Fibroblast of skin of back (primary cell): Measurements from ENCODE around the gene TMEM37.

ENCODE experiments used
- DNase-seq: peaks from one replicate; pipeline ENCODE4 v3.0.0-alpha.2; 2013

The TMEM37 gene

DNA sequence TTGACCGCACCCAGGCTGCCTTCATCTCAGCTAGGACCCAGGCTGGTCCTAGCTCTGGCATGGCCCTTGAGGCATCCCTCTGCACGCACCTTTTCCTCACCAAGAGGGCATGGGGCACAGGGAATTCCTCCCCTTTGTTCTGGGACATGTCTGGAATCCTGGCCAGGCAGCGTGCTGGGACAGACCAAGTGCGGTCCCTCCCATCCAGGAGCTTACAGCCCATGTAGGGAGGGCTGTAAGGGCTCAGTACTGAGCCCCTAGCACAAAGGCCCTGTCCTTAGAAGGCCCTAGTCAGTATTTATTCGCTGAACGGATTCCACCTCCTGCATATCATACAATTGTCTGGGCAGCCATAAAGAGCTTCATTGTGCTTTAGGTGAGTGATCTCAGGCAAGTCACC is 3.0 kb downstream of the TMEM37 start:
- DNase-seq, result no peak

- DNase-seq, result no peak
Measured at GRCh38 chr2:119435081-119435952, 3.7 kb downstream of the TMEM37 start.

- DNase-seq, result no peak
Measured at GRCh38 chr2:119435953-119436297, 4.3 kb downstream of the TMEM37 start.

GRCh38 chr2:119436993-119437772 is 5.5 kb downstream of the TMEM37 start:
- DNase-seq, result no peak

DNA sequence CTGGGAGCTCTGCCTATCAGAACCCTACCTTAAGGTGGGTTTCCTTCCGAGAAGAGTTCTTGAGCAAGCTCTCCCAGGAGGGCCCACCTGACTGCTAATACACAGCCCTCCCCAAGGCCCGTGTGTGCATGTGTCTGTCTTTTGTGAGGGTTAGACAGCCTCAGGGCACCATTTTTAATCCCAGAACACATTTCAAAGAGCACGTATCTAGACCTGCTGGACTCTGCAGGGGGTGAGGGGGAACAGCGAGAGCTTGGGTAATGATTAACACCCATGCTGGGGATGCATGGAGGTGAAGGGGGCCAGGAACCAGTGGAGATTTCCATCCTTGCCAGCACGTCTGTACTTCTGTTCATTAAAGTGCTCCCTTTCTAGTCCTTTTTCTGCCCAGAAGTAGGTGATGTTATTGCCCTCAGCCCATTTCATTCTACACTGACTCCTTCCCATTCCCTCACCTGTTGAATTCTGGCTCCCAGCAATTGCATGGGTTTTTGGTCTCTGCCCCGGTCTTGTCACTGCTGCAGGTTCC is 6.5 kb downstream of the TMEM37 start:
- no peak for DNase-seq

GRCh38 chr2:119438726-119439284 is 7.2 kb downstream of the TMEM37 start:
- no peak for DNase-seq

DNA sequence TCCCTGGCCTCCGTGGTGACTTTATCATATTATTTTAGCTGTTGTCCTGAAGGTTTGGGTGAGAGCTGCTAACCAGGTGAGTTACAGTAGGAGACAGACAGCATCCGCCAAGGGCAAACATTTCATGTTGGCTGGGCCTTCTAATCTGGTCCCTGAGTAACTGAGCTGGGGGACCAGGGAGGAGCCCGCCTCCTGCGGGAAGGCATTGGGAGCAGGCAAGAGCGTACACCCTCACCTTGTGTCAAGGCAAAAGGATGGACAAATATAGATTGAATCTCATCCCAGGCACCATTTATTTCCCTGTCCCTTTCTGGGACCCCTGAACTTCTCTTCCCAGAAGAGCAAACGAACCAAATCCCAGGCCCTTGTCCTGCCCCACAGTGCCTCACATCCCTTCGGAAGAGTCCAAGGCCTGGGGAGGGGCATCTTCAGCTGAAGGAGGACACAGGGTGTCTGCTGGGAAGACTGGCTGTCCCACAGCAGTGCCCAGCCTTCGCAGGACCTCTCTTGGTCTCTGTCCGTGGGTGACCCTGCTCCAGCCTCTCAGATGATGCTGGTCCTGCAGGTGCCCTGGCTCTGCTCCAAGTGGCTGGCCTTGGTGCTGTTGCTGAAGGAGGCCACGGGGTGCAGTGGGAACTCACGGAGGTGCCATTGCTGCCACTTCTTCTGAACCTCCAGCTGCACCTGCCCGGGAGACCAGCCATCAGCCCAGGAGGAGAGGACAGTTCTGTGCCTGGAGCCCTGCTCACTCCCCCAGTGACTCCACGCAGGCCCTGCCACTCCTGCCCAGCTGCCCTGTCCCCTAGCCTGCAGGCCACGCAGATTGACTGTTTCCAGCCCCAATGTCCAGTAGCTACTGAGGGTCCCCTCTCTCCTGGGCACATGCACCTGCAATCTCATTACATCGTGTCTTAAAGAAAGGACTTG is 8.2 kb downstream of the TMEM37 start:
- DNase-seq, result no peak

- DNase-seq, result no peak
Measured at GRCh38 chr2:119440501-119440870, 8.8 kb downstream of the TMEM37 start.

GRCh38 chr2:119440873-119441272 is 9.2 kb downstream of the TMEM37 start:
- no peak for DNase-seq

- DNase-seq, result no peak
Measured at GRCh38 chr2:119441376-119442225, 9.9 kb downstream of the TMEM37 start.

- DNase-seq, result no peak
Measured at GRCh38 chr2:119442226-119442619, 10.6 kb downstream of the TMEM37 start.

DNA sequence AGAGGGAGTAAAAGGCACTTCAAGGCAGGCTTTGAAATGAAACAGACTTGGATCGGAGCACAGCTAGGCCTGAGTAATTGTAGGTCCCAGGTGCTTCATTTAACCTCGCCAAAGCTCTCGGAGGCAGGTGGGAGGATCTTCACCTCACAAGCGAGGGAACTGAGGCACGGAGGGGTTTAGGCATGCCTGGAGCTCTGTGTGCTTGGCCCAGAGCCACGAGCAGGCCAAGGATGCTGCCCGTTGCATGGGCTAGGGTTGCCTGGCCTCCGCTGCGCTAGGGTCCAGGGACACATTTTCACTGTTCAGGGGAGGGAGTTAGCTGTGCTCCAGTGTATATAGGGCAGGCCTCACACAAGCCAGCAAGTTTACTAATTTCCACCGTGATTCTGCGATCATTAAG is 11.2 kb downstream of the TMEM37 start:
- no peak for DNase-seq

DNA sequence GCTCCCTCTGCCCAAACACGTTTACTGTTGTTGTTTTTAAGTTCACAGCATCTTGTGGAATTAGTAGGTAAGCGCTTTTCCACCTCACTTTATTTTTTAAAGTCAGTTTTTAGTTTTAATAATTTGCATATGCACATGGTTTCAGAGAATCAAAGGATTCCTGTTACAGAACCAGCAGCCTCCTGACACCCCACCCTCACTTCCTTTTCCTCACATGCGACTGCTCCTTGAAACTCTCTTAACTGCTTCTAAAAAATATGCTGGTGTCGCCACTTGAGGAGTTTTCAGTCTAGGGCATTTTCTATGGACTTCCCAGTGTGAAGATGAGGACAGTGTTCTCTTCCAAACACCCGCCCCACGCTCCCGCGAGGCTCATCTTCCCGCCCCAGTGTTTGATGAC is 14.4 kb downstream of the TMEM37 start:
- no peak for DNase-seq

- no peak for DNase-seq
Measured at GRCh38 chr2:119448427-119449141, 16.9 kb downstream of the TMEM37 start.

GRCh38 chr2:119449521-119449920 is 17.9 kb downstream of the TMEM37 start:
- no peak for DNase-seq

DNA sequence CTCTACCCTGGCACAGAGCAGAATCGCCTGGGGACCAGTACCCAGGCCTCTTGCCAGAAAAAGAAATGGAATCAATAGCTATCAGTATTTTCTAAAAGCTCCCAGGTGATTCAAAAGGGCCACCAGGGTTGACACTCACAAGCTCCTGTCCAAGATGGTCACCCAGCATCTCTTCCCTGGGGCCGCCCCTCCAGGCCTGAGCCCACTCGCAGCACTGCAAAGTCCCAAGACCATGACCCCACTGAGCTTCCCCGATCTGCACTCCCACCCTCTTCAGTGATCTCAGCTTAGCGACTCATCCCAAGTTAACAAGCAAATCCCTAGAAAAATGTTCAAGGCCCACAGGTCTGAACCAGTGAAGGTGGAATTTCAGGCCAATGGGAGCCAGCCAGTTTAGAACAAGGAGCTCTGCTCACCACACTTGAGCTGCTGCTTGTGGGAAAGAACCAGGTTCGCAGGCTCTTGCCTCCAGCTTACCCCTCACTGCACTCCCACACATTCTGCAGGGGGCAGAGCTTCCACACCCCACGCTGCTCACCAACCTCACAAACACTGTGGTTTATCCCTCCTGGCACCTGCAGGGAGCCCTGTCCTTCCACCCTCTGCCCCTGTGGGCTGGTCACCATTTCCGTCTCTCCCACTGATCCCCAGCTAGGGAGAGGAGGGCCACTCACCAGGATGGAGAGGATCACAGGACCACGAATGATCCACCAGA is 19.8 kb downstream of the TMEM37 start:
- no peak for DNase-seq

GRCh38 chr2:119453972-119454593 is 22.4 kb downstream of the TMEM37 start:
- DNase-seq, result no peak

DNA sequence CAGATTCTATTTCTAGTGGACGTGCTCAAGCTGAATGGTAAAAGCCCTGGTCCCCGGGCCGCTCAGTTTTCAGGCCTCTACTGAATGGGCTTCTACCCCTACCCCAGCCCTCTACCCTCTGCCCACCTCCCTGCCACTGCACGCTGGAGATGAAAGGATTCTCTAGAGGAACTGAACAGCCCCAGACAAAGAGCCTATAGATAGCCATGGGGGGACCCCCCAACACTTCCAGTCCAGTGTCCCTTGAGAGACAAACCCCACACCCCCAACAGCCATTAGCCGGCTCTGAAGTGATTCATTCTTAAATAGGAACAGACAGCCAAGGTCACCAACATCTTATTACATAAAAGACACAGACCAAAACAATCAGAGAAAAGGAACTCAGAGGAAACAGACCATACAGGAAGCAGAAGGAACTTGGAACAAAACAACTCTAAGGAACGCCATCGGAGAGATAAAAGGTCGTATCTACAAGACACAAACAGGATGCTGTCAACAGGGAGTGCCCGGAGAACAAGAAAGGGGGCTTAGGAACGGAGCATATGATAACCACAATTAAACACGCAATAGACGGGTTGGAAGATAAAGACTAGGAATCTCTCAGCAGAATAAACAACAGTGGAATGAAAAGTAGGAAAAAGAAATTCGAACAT is 23.5 kb downstream of the TMEM37 start:
- DNase-seq, result no peak

GRCh38 chr2:119460076-119460475 is 28.4 kb downstream of the TMEM37 start:
- DNase-seq, result no peak
